Stimulated activated CD4-positive, alpha-beta T cell treated with anti-CD3 and anti-CD28 coated beads, Interleukin-15, amount 100 ng/mL, for 1 hour (primary cell): ENCODE results near the gene PSG4.
"Not testable (repeated sequence)": the region's sequence is repeated elsewhere in the genome, so short reads cannot be mapped to it uniquely, and the experiment has no call there.

Source experiments
- DNase-seq, 2 donors: peaks; one replicate each; pipeline ENCODE4 v3.0.0-alpha.2; 2020; ENCODE audit warnings: low read depth in 1 of 2, low spot score in 1 of 2

Gene PSG4

GRCh38 chr19:43198686-43199419 lies 6.6 kb downstream of the PSG4 start:
- DNase-seq: not testable (repeated sequence)

DNA sequence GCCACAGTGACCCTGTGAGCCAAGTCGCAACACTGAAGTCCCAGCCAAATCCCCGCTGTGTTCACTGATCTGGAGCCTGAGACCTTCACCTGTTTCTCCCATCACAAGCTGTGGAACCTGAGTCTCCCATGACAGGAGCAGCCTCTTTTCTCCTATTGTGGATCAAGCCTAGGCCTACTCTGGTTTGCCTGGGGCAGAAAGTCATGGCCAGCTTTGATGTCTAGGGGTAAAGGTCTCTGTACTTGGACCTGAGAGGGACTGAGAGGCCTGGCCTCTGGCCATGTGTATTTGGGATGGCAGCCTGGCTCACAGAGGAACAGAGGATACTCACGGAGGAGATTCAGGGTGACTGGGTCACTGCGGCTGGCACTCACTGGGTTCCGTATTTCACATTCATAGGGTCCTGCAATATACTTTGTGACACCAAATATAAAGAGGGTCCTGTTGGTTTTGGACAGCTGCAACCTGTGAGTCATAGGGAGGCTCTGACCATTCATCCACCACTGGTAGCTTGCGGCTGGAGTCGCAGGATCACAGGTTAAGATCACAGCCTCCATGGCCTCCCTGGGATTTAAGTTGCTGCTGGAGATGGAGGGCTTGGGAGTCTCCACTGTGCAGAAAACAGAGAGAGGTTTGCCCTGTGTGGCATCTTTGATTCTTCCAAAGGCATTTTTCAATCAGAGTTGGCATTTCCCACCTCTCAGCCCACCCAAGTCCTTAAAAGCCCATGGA lies 7.6 kb downstream of the PSG4 start:
- not testable (repeated sequence) for DNase-seq

GRCh38 chr19:43194397-43194796 lies 11.0 kb downstream of the PSG4 start:
- DNase-seq: not testable (repeated sequence)

- not testable (repeated sequence) for DNase-seq
Observed at GRCh38 chr19:43192381-43193155, 12.9 kb downstream of the PSG4 start.

- not testable (repeated sequence) for DNase-seq
Observed at GRCh38 chr19:43188092-43188491, 17.3 kb downstream of the PSG4 start.

- DNase-seq: not testable (repeated sequence)
Observed at GRCh38 chr19:43186311-43186935, 19.0 kb downstream of the PSG4 start, which contains the start of gene PSG5. PSG5 (minus strand) TSS chr19:43186536; CDS start chr19:43186405, 131 bp downstream.

DNA sequence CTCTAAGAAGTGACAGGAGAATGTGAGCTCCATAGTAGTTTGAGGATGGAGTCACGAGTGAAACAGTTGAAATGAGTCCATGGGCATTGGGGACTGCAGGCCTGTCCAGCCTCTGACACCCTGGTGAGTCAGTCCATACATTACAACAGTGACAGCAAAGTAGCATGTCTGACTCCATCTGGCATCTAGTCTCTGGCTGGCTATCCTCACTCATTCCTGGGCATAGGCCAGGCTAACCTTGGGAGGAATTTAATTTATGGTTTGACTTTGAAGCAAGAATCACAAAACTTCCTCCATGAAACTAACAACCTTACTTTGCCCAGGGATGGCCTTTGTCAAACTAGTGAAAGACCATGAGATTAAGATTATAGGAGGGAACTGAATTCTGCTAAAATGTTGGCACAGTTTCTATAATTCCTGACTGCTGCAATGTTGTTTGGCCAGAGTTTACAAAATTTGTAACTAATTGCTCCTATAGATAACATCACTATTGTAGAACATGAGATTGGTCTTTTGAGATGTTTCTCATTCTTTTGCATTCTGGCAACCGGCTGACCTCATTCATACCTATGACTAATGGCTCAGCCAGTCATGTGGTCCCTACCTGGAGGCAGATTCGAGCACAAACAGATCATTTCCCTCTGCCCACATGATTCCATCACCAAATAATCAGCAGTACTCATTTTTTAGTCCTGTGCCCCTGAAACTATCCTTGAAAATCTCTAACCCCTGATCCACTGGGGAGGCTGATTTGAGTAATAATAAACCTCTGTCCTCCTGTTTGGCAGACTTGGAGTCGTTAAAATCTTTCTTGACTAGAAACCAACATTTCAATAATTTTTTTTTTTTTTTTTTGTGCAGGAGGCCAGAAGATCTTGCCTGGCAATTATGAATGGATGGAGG lies 23.3 kb downstream of the PSG4 start:
- DNase-seq: not testable (repeated sequence)

GRCh38 chr19:43179569-43180147 lies 25.8 kb downstream of the PSG4 start:
- not testable (repeated sequence) for DNase-seq

DNA sequence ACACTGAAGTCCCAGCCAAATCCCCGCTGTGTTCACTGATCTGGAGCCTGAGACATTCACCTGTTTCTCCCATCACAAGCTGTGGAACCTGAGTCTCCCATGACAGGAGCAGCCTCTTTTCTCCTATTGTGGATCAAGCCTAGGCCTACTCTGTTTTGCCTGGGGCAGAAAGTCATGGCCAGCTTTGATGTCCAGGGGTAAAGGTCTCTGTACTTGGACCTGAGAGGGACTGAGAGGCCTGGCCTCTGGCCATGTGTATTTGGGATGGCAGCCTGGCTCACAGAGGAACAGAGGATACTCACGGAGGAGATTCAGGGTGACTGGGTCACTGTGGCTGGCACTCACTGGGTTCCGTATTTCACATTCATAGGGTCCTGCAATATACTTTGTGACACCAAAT lies 26.9 kb downstream of the PSG4 start:
- DNase-seq: not testable (repeated sequence)

- not testable (repeated sequence) for DNase-seq
Observed at GRCh38 chr19:43165906-43166305, 39.5 kb downstream of the PSG4 start.

DNA sequence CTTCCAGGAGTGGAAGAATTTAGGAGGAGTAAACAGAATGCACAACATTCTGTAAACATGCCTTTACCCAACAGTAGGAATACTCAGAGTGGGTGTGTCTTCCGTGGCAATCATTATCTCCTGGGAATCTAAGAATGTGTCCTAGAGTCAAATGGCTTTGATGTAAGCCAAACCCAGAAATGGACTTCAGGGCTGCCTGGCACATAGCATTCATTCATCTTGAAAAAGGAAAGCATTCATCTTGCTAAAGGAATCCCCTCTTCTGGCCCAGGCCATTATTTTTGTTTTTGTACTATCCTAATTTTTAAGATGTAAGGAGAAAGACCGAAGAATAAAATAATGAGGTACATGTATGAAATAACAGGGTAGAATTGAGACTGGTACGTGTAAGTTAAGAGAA lies 42.3 kb downstream of the PSG4 start:
- not testable (repeated sequence) for DNase-seq

GRCh38 chr19:43162261-43162660 lies 43.2 kb downstream of the PSG4 start:
- DNase-seq: not testable (repeated sequence)

DNA sequence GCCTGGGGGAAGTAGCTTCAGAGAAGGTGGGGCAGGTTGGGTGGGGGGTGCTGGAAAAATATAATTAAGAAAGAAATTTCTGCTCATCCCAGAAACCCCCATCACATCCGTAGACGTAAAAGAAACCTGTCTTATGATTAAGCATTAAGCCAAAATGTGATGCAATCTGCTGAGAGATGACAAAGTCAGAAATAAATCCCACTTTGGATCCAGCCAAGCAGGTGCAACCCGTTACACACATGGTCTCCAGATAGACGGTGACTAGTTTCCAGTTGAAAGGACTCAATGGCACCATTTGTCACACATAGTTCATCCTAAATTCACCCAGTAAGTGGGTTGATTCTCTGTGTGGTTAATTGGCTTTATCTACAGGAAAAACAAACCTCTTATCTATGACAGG lies 53.2 kb downstream of the PSG4 start:
- no peak for DNase-seq

- DNase-seq: not testable (repeated sequence)
Observed at GRCh38 chr19:43149788-43150187, 55.6 kb downstream of the PSG4 start.

- DNase-seq: no peak
Observed at GRCh38 chr19:43148233-43148632, 57.2 kb downstream of the PSG4 start.
